ENCODE results near the gene KLRF2.

Gene KLRF2

GRCh38 chr12:9858135-9858534 lies 23.2 kb upstream of the KLRF2 start:
- Histone ChIP-seq H3K79me1 (replicated peaks; ENCODE audit: low read length, poor library complexity, severe bottlenecking) (no peaks in the 10 kb centered on the region), H2BK5ac (ENCODE audit: low read depth, low read length, poor library complexity, severe bottlenecking) (no peak overlapping the region), H2BK120ac (ENCODE audit: low read depth, low read length) (no peak overlapping the region), H4K8ac (ENCODE audit: low read length) (no peak overlapping the region), H3K4me3 (ENCODE audit: insufficient read depth in 1 of 2, low read depth in 1 of 2, low read length in 2 of 2) (no peak overlapping the region), H3K36me3 (ENCODE audit: control insufficient read depth in 1 of 2, insufficient read depth in 2 of 2, low read depth in 1 of 2, low read length in 2 of 2) (peaks cover 0 to 57% of the 10 kb centered on the region in 2 experiments), H3K9me3 (ENCODE audit: control insufficient read depth, low read length) (no peaks in the 10 kb centered on the region), H2BK15ac (ENCODE audit: low read depth, poor library complexity, severe bottlenecking) (no peak overlapping the region), H3K27me3 (ENCODE audit: control insufficient read depth in 1 of 2, insufficient read depth in 1 of 2, low read length in 2 of 2) (no peaks in the 10 kb centered on the region), H3K23ac (ENCODE audit: low read length in 2 of 2) (no peak overlapping the region), H3K4me1 (ENCODE audit: control insufficient read depth, insufficient read depth, low read depth, low read length) (no peaks in the 10 kb centered on the region), H3K4me2 (ENCODE audit: low read length, poor library complexity, severe bottlenecking) (no peak overlapping the region), H2AK5ac (ENCODE audit: low read length, severe bottlenecking) (no peak overlapping the region), H3K18ac (ENCODE audit: low read depth in 1 of 2, low read length in 2 of 2) (no peak overlapping the region), H3K4ac (ENCODE audit: low read depth in 1 of 2, low read length in 2 of 2) (no peak overlapping the region), H4K91ac (ENCODE audit: low read length) (no peak overlapping the region), H2AFZ (ENCODE audit: low read depth, low read length) (no peak overlapping the region), H3K14ac (ENCODE audit: low read length in 2 of 2) (no peak overlapping the region), H2BK12ac (ENCODE audit: low read length in 2 of 2) (no peak overlapping the region), H3K9ac (ENCODE audit: low read length) (no peak overlapping the region), H3K27ac (ENCODE audit: low read length, poor library complexity, severe bottlenecking) (no peak overlapping the region)
- DNase-seq = no peak

- 100% methylated on average over 1 of the region's 4 CpGs for WGBS
- no peak overlapping the region for H3K18ac ChIP-seq (ENCODE audit: low read depth in 1 of 2, low read length in 2 of 2)
These were observed 16.2 kb upstream of the KLRF2 start for GRCh38 chr12:9864913-9865675.

GRCh38 chr12:9866860-9867269 lies 14.4 kb upstream of the KLRF2 start:
- 89% methylated on average over 3 of the region's 4 CpGs for WGBS
- H3K9ac ChIP-seq (ENCODE audit: low read length) = peak overlapping the region; percentile 95
- no peak overlapping the region for H3K27ac ChIP-seq (ENCODE audit: low read length, poor library complexity, severe bottlenecking)
- no peaks in the 10 kb centered on the region for H3K4me1 ChIP-seq (ENCODE audit: control insufficient read depth, insufficient read depth, low read depth, low read length)
- no peak overlapping the region for H2AK5ac ChIP-seq (ENCODE audit: low read length, severe bottlenecking)
- peaks cover 0 to 10% of the 10 kb centered on the region in 2 experiments for H3K36me3 ChIP-seq (ENCODE audit: control insufficient read depth in 1 of 2, insufficient read depth in 2 of 2, low read depth in 1 of 2, low read length in 2 of 2)
- H2BK12ac ChIP-seq (ENCODE audit: low read length in 2 of 2) = no peak overlapping the region
- H3K9me3 ChIP-seq (ENCODE audit: control insufficient read depth, low read length) = peaks cover 7% of the 10 kb centered on the region
- no peak overlapping the region for H3K23ac ChIP-seq (ENCODE audit: low read length in 2 of 2)
- H3K4ac ChIP-seq (ENCODE audit: low read depth in 1 of 2, low read length in 2 of 2) = no peak overlapping the region
- H2AFZ ChIP-seq (ENCODE audit: low read depth, low read length) = no peak overlapping the region
- no peak for DNase-seq
- H3K27me3 ChIP-seq (ENCODE audit: control insufficient read depth in 1 of 2, insufficient read depth in 1 of 2, low read length in 2 of 2) = no peaks in the 10 kb centered on the region
- no peak overlapping the region for H2BK15ac ChIP-seq (ENCODE audit: low read depth, poor library complexity, severe bottlenecking)
- no peak overlapping the region for H2BK120ac ChIP-seq (ENCODE audit: low read depth, low read length)
- H3K4me2 ChIP-seq (ENCODE audit: low read length, poor library complexity, severe bottlenecking) = no peak overlapping the region
- no peak overlapping the region for H3K18ac ChIP-seq (ENCODE audit: low read depth in 1 of 2, low read length in 2 of 2)
- H3K4me3 ChIP-seq (ENCODE audit: insufficient read depth in 1 of 2, low read depth in 1 of 2, low read length in 2 of 2) = peak overlapping the region in 1 of 2 experiments; percentile 85
- no peak overlapping the region for H4K91ac ChIP-seq (ENCODE audit: low read length)
- no peak overlapping the region for H3K14ac ChIP-seq (ENCODE audit: low read length in 2 of 2)
- H3K79me1 ChIP-seq (replicated peaks; ENCODE audit: low read length, poor library complexity, severe bottlenecking) = no peaks in the 10 kb centered on the region
- H2BK5ac ChIP-seq (ENCODE audit: low read depth, low read length, poor library complexity, severe bottlenecking) = no peak overlapping the region
- no peak overlapping the region for H4K8ac ChIP-seq (ENCODE audit: low read length)

More at GRCh38 chr12:9864913-9865675, 16.2 kb upstream of the KLRF2 start:
- H3K9me3 ChIP-seq (ENCODE audit: control insufficient read depth, low read length) = peaks cover 7% of the 10 kb centered on the region
- no peak overlapping the region for H2BK12ac ChIP-seq (ENCODE audit: low read length in 2 of 2)
- H3K14ac ChIP-seq (ENCODE audit: low read length in 2 of 2) = no peak overlapping the region
- H3K79me1 ChIP-seq (replicated peaks; ENCODE audit: low read length, poor library complexity, severe bottlenecking) = no peaks in the 10 kb centered on the region
- H3K9ac ChIP-seq (ENCODE audit: low read length) = peak overlapping the region; percentile 95
- H3K36me3 ChIP-seq (ENCODE audit: control insufficient read depth in 1 of 2, insufficient read depth in 2 of 2, low read depth in 1 of 2, low read length in 2 of 2) = peaks cover 0 to 10% of the 10 kb centered on the region in 2 experiments
- no peak overlapping the region for H2AFZ ChIP-seq (ENCODE audit: low read depth, low read length)
- no peak overlapping the region for H2BK5ac ChIP-seq (ENCODE audit: low read depth, low read length, poor library complexity, severe bottlenecking)
- no peak overlapping the region for H4K91ac ChIP-seq (ENCODE audit: low read length)
- H3K4ac ChIP-seq (ENCODE audit: low read depth in 1 of 2, low read length in 2 of 2) = no peak overlapping the region
- no peak overlapping the region for H2BK120ac ChIP-seq (ENCODE audit: low read depth, low read length)
- H4K8ac ChIP-seq (ENCODE audit: low read length) = no peak overlapping the region
- H3K27me3 ChIP-seq (ENCODE audit: control insufficient read depth in 1 of 2, insufficient read depth in 1 of 2, low read length in 2 of 2) = no peaks in the 10 kb centered on the region
- no peak overlapping the region for H3K23ac ChIP-seq (ENCODE audit: low read length in 2 of 2)
- peak overlapping the region in 1 of 2 experiments; percentile 85 for H3K4me3 ChIP-seq (ENCODE audit: insufficient read depth in 1 of 2, low read depth in 1 of 2, low read length in 2 of 2)
- H3K4me1 ChIP-seq (ENCODE audit: control insufficient read depth, insufficient read depth, low read depth, low read length) = no peaks in the 10 kb centered on the region
- no peak overlapping the region for H2AK5ac ChIP-seq (ENCODE audit: low read length, severe bottlenecking)
- no peak overlapping the region for H3K27ac ChIP-seq (ENCODE audit: low read length, poor library complexity, severe bottlenecking)
- no peak overlapping the region for H3K4me2 ChIP-seq (ENCODE audit: low read length, poor library complexity, severe bottlenecking)
- peak; percentile 19 for DNase-seq
- no peak overlapping the region for H2BK15ac ChIP-seq (ENCODE audit: low read depth, poor library complexity, severe bottlenecking)

- H3K9ac ChIP-seq (ENCODE audit: low read length) = peak overlapping the region; percentile 95
- H4K91ac ChIP-seq (ENCODE audit: low read length) = no peak overlapping the region
- no peak overlapping the region for H2BK15ac ChIP-seq (ENCODE audit: low read depth, poor library complexity, severe bottlenecking)
- WGBS = 100% methylated on average over 2 of the region's 4 CpGs
- no peak overlapping the region for H3K14ac ChIP-seq (ENCODE audit: low read length in 2 of 2)
- peaks cover 0 to 10% of the 10 kb centered on the region in 2 experiments for H3K36me3 ChIP-seq (ENCODE audit: control insufficient read depth in 1 of 2, insufficient read depth in 2 of 2, low read depth in 1 of 2, low read length in 2 of 2)
- peak overlapping the region in 1 of 2 experiments; percentile 85 for H3K4me3 ChIP-seq (ENCODE audit: insufficient read depth in 1 of 2, low read depth in 1 of 2, low read length in 2 of 2)
- H3K9me3 ChIP-seq (ENCODE audit: control insufficient read depth, low read length) = peaks cover 7% of the 10 kb centered on the region
- H3K4me2 ChIP-seq (ENCODE audit: low read length, poor library complexity, severe bottlenecking) = no peak overlapping the region
- H3K18ac ChIP-seq (ENCODE audit: low read depth in 1 of 2, low read length in 2 of 2) = no peak overlapping the region
- H3K79me1 ChIP-seq (replicated peaks; ENCODE audit: low read length, poor library complexity, severe bottlenecking) = no peaks in the 10 kb centered on the region
- H3K4me1 ChIP-seq (ENCODE audit: control insufficient read depth, insufficient read depth, low read depth, low read length) = no peaks in the 10 kb centered on the region
- no peak overlapping the region for H3K23ac ChIP-seq (ENCODE audit: low read length in 2 of 2)
- H2AFZ ChIP-seq (ENCODE audit: low read depth, low read length) = no peak overlapping the region
- no peak overlapping the region for H2AK5ac ChIP-seq (ENCODE audit: low read length, severe bottlenecking)
- DNase-seq = peak; percentile 8
- no peak overlapping the region for H2BK12ac ChIP-seq (ENCODE audit: low read length in 2 of 2)
- no peak overlapping the region for H3K27ac ChIP-seq (ENCODE audit: low read length, poor library complexity, severe bottlenecking)
- H2BK120ac ChIP-seq (ENCODE audit: low read depth, low read length) = no peak overlapping the region
- no peak overlapping the region for H4K8ac ChIP-seq (ENCODE audit: low read length)
- H2BK5ac ChIP-seq (ENCODE audit: low read depth, low read length, poor library complexity, severe bottlenecking) = no peak overlapping the region
- H3K4ac ChIP-seq (ENCODE audit: low read depth in 1 of 2, low read length in 2 of 2) = no peak overlapping the region
- H3K27me3 ChIP-seq (ENCODE audit: control insufficient read depth in 1 of 2, insufficient read depth in 1 of 2, low read length in 2 of 2) = no peaks in the 10 kb centered on the region
These were observed 13.8 kb upstream of the KLRF2 start for GRCh38 chr12:9867531-9867930.
